ENCODE data around the gene CNTD1. TPM values are rescaled to one million over a fixed set of nuclear protein-coding genes. Genes with fewer than 3 reads are reported as not detected.

CNTD1 gene
- 0.06 and 0.07 TPM in 2 replicates for polyA plus RNA-seq (2011; rRNA removed)
- 0.04 TPM in 2 replicates for polyA plus RNA-seq (2012; cell fraction: cytosol; rRNA removed)
- polyA plus RNA-seq (2012; cell fraction: nucleus; rRNA removed): not detected in 2 replicates
- 0.10 to 0.47 TPM (median 0.17 TPM) in 3 replicates for polyA plus RNA-seq (2017; fragmentation: RNase III; extraction: RNeasy Plus Mini Kit Qiagen cat#74134 plus additional on column Dnase treatment)
- not detected in 2 replicates for polyA minus RNA-seq (2011; rRNA and poly(A)+ RNA removed)

- ChIA-PET CTCF (interaction anchor here (0.5 to 24.6 kb wide), 10 partner anchors 11 to 1004 kb away, joined by 3 to 336 read pairs (median 4); partner anchors contain the start of genes BECN1 and VPS25), POLR2A (interaction anchor here (0.6 to 1.9 kb wide), 8 partner anchors 15 to 199 kb away, joined by 3 to 10 read pairs (median 3); partner anchors contain the start of genes BECN1, RETREG3, RPL27 and TUBG1)
- H3K27ac ChIP-seq: peak within 1 kb of the TSS; percentile 83 to 92
- DNase-seq (ENCODE audit: low read depth in 1 of 2, low spot score in 1 of 2) (peak; percentile 92 to 96), ATAC-seq (peak; percentile 97 to 99), FAIRE-seq (no peak)
- peaks cover 38% of the 10 kb centered on the region for H3K4me1 ChIP-seq
- H3K9me3 ChIP-seq: no peaks in the 10 kb centered on the region
- H3K4me2 ChIP-seq: peak within 1 kb of the TSS; percentile 96
- no peak for TF ChIP-seq HOXB5 (CRISPR knock-in tag; IDR thresholded peaks at IDR 0.05)
- TF ChIP-seq FOXS1 (CRISPR knock-in tag; IDR thresholded peaks at IDR 0.05): no peak
- no peak for TF ChIP-seq USF2 (IDR thresholded peaks at IDR 0.05)
- TF ChIP-seq RNF2 (IDR thresholded peaks at IDR 0.05; ENCODE audit: borderline replicate concordance, low read depth): no peak
- 0 out of 3 replicates have a peak, but pooled peaks have one; percentile 39 for TF ChIP-seq BCL3 (IDR thresholded peaks at IDR 0.05)
- TF ChIP-seq GATA3 (IDR thresholded peaks at IDR 0.05; ENCODE audit: borderline replicate concordance): no peak
- no peak for TF ChIP-seq HEYL (CRISPR knock-in tag; IDR thresholded peaks at IDR 0.05)
- peak; percentile 79 for TF ChIP-seq PHF8 (IDR thresholded peaks at IDR 0.05; ENCODE audit: borderline replicate concordance, low read depth)
- TF ChIP-seq PBX3 (IDR thresholded peaks at IDR 0.05): no peak
- TF ChIP-seq ZNF302 (CRISPR knock-in tag; IDR thresholded peaks at IDR 0.05): no peak
- TF ChIP-seq SREBF2 (IDR thresholded peaks at IDR 0.05): no peak
- no peak for TF ChIP-seq RARB (CRISPR knock-in tag; IDR thresholded peaks at IDR 0.05)
- TF ChIP-seq TFCP2L1 (CRISPR knock-in tag; IDR thresholded peaks at IDR 0.05): peak; percentile 61; the same call in 1 of the 2 replicates
- TF ChIP-seq RFX5 (IDR thresholded peaks at IDR 0.05): no peak
- TF ChIP-seq POLR2AphosphoS2 (conservative IDR thresholded peaks at IDR 0.05; ENCODE audit: low read length): no peak
- no peak for TF ChIP-seq CTCF (IDR thresholded peaks at IDR 0.05)
- peak; percentile 8; the same call in 1 of the 3 replicates for TF ChIP-seq SMC3 (IDR thresholded peaks at IDR 0.05)
- TF ChIP-seq POLR2A (IDR thresholded peaks at IDR 0.05; ENCODE audit: low read length): peak; percentile 81
- no peak for TF ChIP-seq CHD4 (IDR thresholded peaks at IDR 0.05; ENCODE audit: borderline replicate concordance)
- TF ChIP-seq TP53 (CRISPR knock-in tag; IDR thresholded peaks at IDR 0.05): 0 out of 2 replicates have a peak, but pooled peaks have one; percentile 10
- no peak for TF ChIP-seq ESRRA (IDR thresholded peaks at IDR 0.05; ENCODE audit: borderline replicate concordance, low read length)
- no peak for TF ChIP-seq FOSB (CRISPR knock-in tag; IDR thresholded peaks at IDR 0.05)
- TF ChIP-seq KDM5A (IDR thresholded peaks at IDR 0.05): peak; percentile 90
- no peak; the same call in 1 of the 2 replicates for TF ChIP-seq MYC (IDR thresholded peaks at IDR 0.05; ENCODE audit: borderline replicate concordance, low read length)
- TF ChIP-seq BHLHE40 (IDR thresholded peaks at IDR 0.05; ENCODE audit: low read depth, low read length): no peak
- TF ChIP-seq JUN (IDR thresholded peaks at IDR 0.05): peak; percentile 41 to 77; a peak in 3 of 5 replicates
- TF ChIP-seq ZC3H11A (IDR thresholded peaks at IDR 0.05): no peak
- TF ChIP-seq CBX2 (IDR thresholded peaks at IDR 0.05; ENCODE audit: borderline replicate concordance, low read depth): no peak
- peak; percentile 100 for TF ChIP-seq MAX (IDR thresholded peaks at IDR 0.05)
- TF ChIP-seq E2F6 (IDR thresholded peaks at IDR 0.05; ENCODE audit: borderline replicate concordance, low read depth): peak; percentile 100
- H3K4me3 ChIP-seq: peak within 1 kb of the TSS; percentile 72
- 30% methylated on average over 58 of the region's 66 CpGs for WGBS (ENCODE audit: missing lambda C conversion rate)
Observed at GRCh38 chr17:42798383-42799380, at the start of gene CNTD1, which contains the start of gene COA3. CNTD1 (plus strand) TSS chr17:42798861; CDS start chr17:42799068, 207 bp downstream. COA3 (minus strand) TSS chr17:42798704; CDS start chr17:42798681, 23 bp downstream.

All from A549 (cell line).